ENCODE data around the gene PLRG1. TPM values are rescaled to one million over a fixed set of nuclear protein-coding genes. Genes with fewer than 3 reads are reported as not detected.

Gene PLRG1
- total RNA-seq, 6 donors from 2014 or later, result 12.9 to 60.1 (median 51.3) TPM

- 82 to 85% methylated on average over 1 of the region's 1 CpG for WGBS, 2 donors
- ATAC-seq (ENCODE audit: low FRiP score in 2 of 2), result no peak
Measured at GRCh38 chr4:154560419-154560801, 10.2 kb upstream of the PLRG1 start.

GRCh38 chr4:154559494-154560418 is 9.6 kb upstream of the PLRG1 start:
- ATAC-seq (ENCODE audit: low FRiP score in 2 of 2), result peak in 1 of 2 donors; percentile 66
- WGBS, 2 donors, result 59 to 65% methylated on average over 9 of the region's 9 CpGs
- DNase-seq, result no peak
- Histone ChIP-seq H3K27me3 (no peaks in the 10 kb centered on the region), H3K36me3 (no peaks in the 10 kb centered on the region), H3K27ac (no peak overlapping the region), H3K9me3 (no peaks in the 10 kb centered on the region), H3K4me3 (no peak overlapping the region), H3K4me1 (no peaks in the 10 kb centered on the region)
- TF ChIP-seq POLR2AphosphoS5 (IDR thresholded peaks at IDR 0.05), result no peak
- peak in 4 of 6 experiments; percentile 16 to 60 (median 48) for TF ChIP-seq CTCF (IDR thresholded peaks at IDR 0.05)

More at GRCh38 chr4:154560419-154560801, 10.2 kb upstream of the PLRG1 start:
- no peak for DNase-seq
- Histone ChIP-seq H3K27ac (no peak overlapping the region), H3K36me3 (no peaks in the 10 kb centered on the region), H3K27me3 (no peaks in the 10 kb centered on the region), H3K4me3 (no peak overlapping the region), H3K4me1 (no peaks in the 10 kb centered on the region), H3K9me3 (no peaks in the 10 kb centered on the region)
- TF ChIP-seq POLR2A (IDR thresholded peaks at IDR 0.05) (no peak), EP300 (IDR thresholded peaks at IDR 0.05) (no peak), POLR2AphosphoS5 (IDR thresholded peaks at IDR 0.05) (no peak), CTCF (IDR thresholded peaks at IDR 0.05) (no peak)

GRCh38 chr4:154559141-154559493 is 8.9 kb upstream of the PLRG1 start:
- TF ChIP-seq EP300 (IDR thresholded peaks at IDR 0.05), result no peak
- Histone ChIP-seq H3K9me3 (no peaks in the 10 kb centered on the region), H3K36me3 (no peaks in the 10 kb centered on the region), H3K4me3 (no peak overlapping the region), H3K4me1 (no peaks in the 10 kb centered on the region), H3K27ac (no peak overlapping the region), H3K27me3 (no peaks in the 10 kb centered on the region)
- no peak for DNase-seq
- WGBS, 2 donors, result 91 to 96% methylated on average over 1 of the region's 1 CpG
- ATAC-seq (ENCODE audit: low FRiP score in 2 of 2), result peak in 1 of 2 donors; percentile 10

GRCh38 chr4:154551872-154552686 is 1.9 kb upstream of the PLRG1 start:
- peak; percentile 80 to 84 for ATAC-seq (ENCODE audit: low FRiP score in 2 of 2)

More at GRCh38 chr4:154551872-154552686, 1.9 kb upstream of the PLRG1 start:
- peaks cover 14 to 24% (median 17%) of the 10 kb centered on the region in 4 donors for H3K4me1 ChIP-seq
- H3K9me3 ChIP-seq, result no peaks in the 10 kb centered on the region
- H3K36me3 ChIP-seq, result peaks cover 0 to 9% (median 3%) of the 10 kb centered on the region in 4 donors
- H3K27me3 ChIP-seq, result no peaks in the 10 kb centered on the region
- DNase-seq, result peak in 1 of 2 donors; percentile 84
- H3K4me3 ChIP-seq, result no peak overlapping the region
- TF ChIP-seq CTCF (IDR thresholded peaks at IDR 0.05) (peak in 5 of 6 experiments; percentile 48 to 82 (median 63)), EP300 (IDR thresholded peaks at IDR 0.05) (no peak)
- no peak overlapping the region for H3K27ac ChIP-seq
- 21 to 23% methylated on average over 6 of the region's 6 CpGs for WGBS, 2 donors

Data from upper lobe of left lung (tissue), 6 donors.